ENCODE data around the gene PCGF3. TPM values are rescaled to one million over a fixed set of nuclear protein-coding genes. Genes with fewer than 3 reads are reported as not detected.
"Not testable (repeated sequence)": the region's sequence is repeated elsewhere in the genome, so short reads cannot be mapped to it uniquely, and the experiment has no call there.

PCGF3 gene
- total RNA-seq, 2 experiments from 2014 or later, result 24.7 to 25.9 TPM

- Mint-ChIP-seq H3K27me3 (ENCODE audit: low read depth) (peaks cover 19% of the 10 kb centered on the region), H3K4me3 (no peak overlapping the region), H3K36me3 (ENCODE audit: low read depth) (no peaks in the 10 kb centered on the region), H3K9me3 (no peaks in the 10 kb centered on the region), H3K4me1 (ENCODE audit: low read depth) (no peaks in the 10 kb centered on the region), H3K27ac (no peak overlapping the region)
- DNase-seq, result no peak
- CTCF ChIA-PET, result interaction anchor here (0.6 kb wide), 1 partner anchor 13 kb away, joined by 3 read pairs; no protein-coding TSS in a partner anchor
- intact Hi-C loops (cut with micrococcal nuclease), result no loop called here
Measured at GRCh38 chr4:687048-687970, 18.3 kb upstream of the PCGF3 start.

GRCh38 chr4:687971-688853 is 17.4 kb upstream of the PCGF3 start:
- H3K27ac Mint-ChIP-seq, result no peak overlapping the region
- CTCF ChIA-PET, result interaction anchor here (0.6 kb wide), 1 partner anchor 12 kb away, joined by 3 read pairs; no protein-coding TSS in a partner anchor
- no peaks in the 10 kb centered on the region for H3K4me1 Mint-ChIP-seq (ENCODE audit: low read depth)
- peaks cover 19% of the 10 kb centered on the region for H3K27me3 Mint-ChIP-seq (ENCODE audit: low read depth)
- H3K36me3 Mint-ChIP-seq (ENCODE audit: low read depth), result no peaks in the 10 kb centered on the region
- no peak overlapping the region for H3K4me3 Mint-ChIP-seq
- intact Hi-C loops (cut with micrococcal nuclease), result no loop called here
- no peaks in the 10 kb centered on the region for H3K9me3 Mint-ChIP-seq
- DNase-seq, result no peak

GRCh38 chr4:688854-689681 is 16.6 kb upstream of the PCGF3 start, which contains the start of gene SLC49A3:
SLC49A3 (minus strand) TSS chr4:689151; CDS start chr4:689127, 24 bp downstream.
- Mint-ChIP-seq H3K4me3 (no peak within 1 kb of the TSS), H3K27me3 (ENCODE audit: low read depth) (peaks cover 19% of the 10 kb centered on the region), H3K9me3 (no peaks in the 10 kb centered on the region), H3K36me3 (ENCODE audit: low read depth) (no peaks in the 10 kb centered on the region), H3K4me1 (ENCODE audit: low read depth) (no peaks in the 10 kb centered on the region), H3K27ac (no peak within 1 kb of the TSS)
- intact Hi-C loops (cut with micrococcal nuclease), result no loop called here
- CTCF ChIA-PET, result no interaction called here
- DNase-seq, result no peak

GRCh38 chr4:689723-690122 is 15.9 kb upstream of the PCGF3 start:
- H3K4me1 Mint-ChIP-seq (ENCODE audit: low read depth), result no peaks in the 10 kb centered on the region
- H3K4me3 Mint-ChIP-seq, result no peak overlapping the region
- H3K36me3 Mint-ChIP-seq (ENCODE audit: low read depth), result no peaks in the 10 kb centered on the region
- no peaks in the 10 kb centered on the region for H3K9me3 Mint-ChIP-seq
- DNase-seq, result no peak
- intact Hi-C loops (cut with micrococcal nuclease), result no loop called here
- peaks cover 19% of the 10 kb centered on the region for H3K27me3 Mint-ChIP-seq (ENCODE audit: low read depth)
- no peak overlapping the region for H3K27ac Mint-ChIP-seq
- CTCF ChIA-PET, result no interaction called here

- no peaks in the 10 kb centered on the region for H3K4me1 Mint-ChIP-seq (ENCODE audit: low read depth)
- intact Hi-C loops (cut with micrococcal nuclease), result no loop called here
- H3K36me3 Mint-ChIP-seq (ENCODE audit: low read depth), result no peaks in the 10 kb centered on the region
- no peak for DNase-seq
- H3K27me3 Mint-ChIP-seq (ENCODE audit: low read depth), result peaks cover 10% of the 10 kb centered on the region
- H3K4me3 Mint-ChIP-seq, result no peak overlapping the region
- CTCF ChIA-PET, result no interaction called here
- H3K9me3 Mint-ChIP-seq, result no peaks in the 10 kb centered on the region
- H3K27ac Mint-ChIP-seq, result no peak overlapping the region
Measured at GRCh38 chr4:692771-693554, 12.7 kb upstream of the PCGF3 start.

GRCh38 chr4:694341-694940 is 11.2 kb upstream of the PCGF3 start:
- intact Hi-C loops (cut with micrococcal nuclease); H3K9me3 Mint-ChIP-seq; CTCF ChIA-PET: not testable (repeated sequence)

GRCh38 chr4:699816-700580 is 5.6 kb upstream of the PCGF3 start:
- Mint-ChIP-seq H3K36me3 (ENCODE audit: low read depth) (no peaks in the 10 kb centered on the region), H3K4me1 (ENCODE audit: low read depth) (peaks cover 6% of the 10 kb centered on the region), H3K27ac (no peak overlapping the region), H3K4me3 (no peak overlapping the region), H3K27me3 (ENCODE audit: low read depth) (no peaks in the 10 kb centered on the region), H3K9me3 (no peaks in the 10 kb centered on the region)
- DNase-seq, result no peak
- CTCF ChIA-PET, result interaction anchor here (1.5 to 1.9 kb wide), 2 partner anchors 12 to 25 kb away, joined by 3 to 6 read pairs; partner anchors contain the start of genes ATP5ME and MYL5
- intact Hi-C loops (cut with micrococcal nuclease), result no loop called here

More at GRCh38 chr4:694341-694940, 11.2 kb upstream of the PCGF3 start:
- not testable (repeated sequence) for H3K4me3 Mint-ChIP-seq; DNase-seq; H3K36me3 Mint-ChIP-seq (ENCODE audit: low read depth); H3K27me3 Mint-ChIP-seq (ENCODE audit: low read depth); H3K27ac Mint-ChIP-seq; H3K4me1 Mint-ChIP-seq (ENCODE audit: low read depth)

- Mint-ChIP-seq H3K9me3 (no peaks in the 10 kb centered on the region), H3K4me1 (ENCODE audit: low read depth) (peaks cover 6% of the 10 kb centered on the region), H3K27me3 (ENCODE audit: low read depth) (no peaks in the 10 kb centered on the region), H3K36me3 (ENCODE audit: low read depth) (no peaks in the 10 kb centered on the region), H3K4me3 (no peak overlapping the region), H3K27ac (no peak overlapping the region)
- no peak for DNase-seq
- intact Hi-C loops (cut with micrococcal nuclease), result no loop called here
- CTCF ChIA-PET, result interaction anchor here (1.5 kb wide), 1 partner anchor 13 kb away, joined by 3 read pairs; no protein-coding TSS in a partner anchor
Measured at GRCh38 chr4:700587-701264, 4.9 kb upstream of the PCGF3 start.

- intact Hi-C loops (cut with micrococcal nuclease), result no loop called here
- Mint-ChIP-seq H3K9me3 (no peaks in the 10 kb centered on the region), H3K27me3 (ENCODE audit: low read depth) (no peaks in the 10 kb centered on the region), H3K36me3 (ENCODE audit: low read depth) (no peaks in the 10 kb centered on the region), H3K4me1 (ENCODE audit: low read depth) (peaks cover 8% of the 10 kb centered on the region), H3K4me3 (no peak overlapping the region), H3K27ac (no peak overlapping the region)
- DNase-seq, result no peak
- CTCF ChIA-PET, result no interaction called here
Measured at GRCh38 chr4:702618-703048, 3.0 kb upstream of the PCGF3 start.

All from activated naive CD4-positive, alpha-beta T cell treated with anti-CD3 and anti-CD28 coated beads for 36 hours (primary cell).